ENCODE measurements around the gene OR6V1.
"Not testable (repeated sequence)": the region's sequence is repeated elsewhere in the genome, so short reads cannot be mapped to it uniquely, and the experiment has no call there.

Gene OR6V1

GRCh38 chr7:143068446-143068845 is 16.3 kb downstream of the OR6V1 start:
- DNase-seq (ENCODE audit: extremely low spot score) = no peak
- TF ChIP-seq PKNOX1 (IDR thresholded peaks at IDR 0.05) = no peak
- TF ChIP-seq BHLHE40 (IDR thresholded peaks at IDR 0.05; ENCODE audit: borderline replicate concordance) = no peak
- TF ChIP-seq SP1 (IDR thresholded peaks at IDR 0.05) = no peak
- TF ChIP-seq HDGF (IDR thresholded peaks at IDR 0.05; ENCODE audit: borderline replicate concordance) = no peak
- no peak for TF ChIP-seq CTBP1 (IDR thresholded peaks at IDR 0.05; ENCODE audit: borderline replicate concordance)
- no peak for TF ChIP-seq ZNF384 (IDR thresholded peaks at IDR 0.05)
- no peak for TF ChIP-seq ARNT (IDR thresholded peaks at IDR 0.05)
- TF ChIP-seq L3MBTL2 (conservative IDR thresholded peaks at IDR 0.05) = no peak
- TF ChIP-seq FOXA1 (IDR thresholded peaks at IDR 0.05) = no peak
- no peak for TF ChIP-seq FOXM1 (IDR thresholded peaks at IDR 0.05; ENCODE audit: borderline replicate concordance)
- no peak for TF ChIP-seq NFRKB (IDR thresholded peaks at IDR 0.05)
- no peak for TF ChIP-seq TARDBP (IDR thresholded peaks at IDR 0.05)
- CTCF ChIA-PET = interaction anchor here (0.6 kb wide), 1 partner anchor 31 kb away, joined by 3 read pairs; no protein-coding TSS in a partner anchor
- POLR2A ChIA-PET = no interaction called here

DNA sequence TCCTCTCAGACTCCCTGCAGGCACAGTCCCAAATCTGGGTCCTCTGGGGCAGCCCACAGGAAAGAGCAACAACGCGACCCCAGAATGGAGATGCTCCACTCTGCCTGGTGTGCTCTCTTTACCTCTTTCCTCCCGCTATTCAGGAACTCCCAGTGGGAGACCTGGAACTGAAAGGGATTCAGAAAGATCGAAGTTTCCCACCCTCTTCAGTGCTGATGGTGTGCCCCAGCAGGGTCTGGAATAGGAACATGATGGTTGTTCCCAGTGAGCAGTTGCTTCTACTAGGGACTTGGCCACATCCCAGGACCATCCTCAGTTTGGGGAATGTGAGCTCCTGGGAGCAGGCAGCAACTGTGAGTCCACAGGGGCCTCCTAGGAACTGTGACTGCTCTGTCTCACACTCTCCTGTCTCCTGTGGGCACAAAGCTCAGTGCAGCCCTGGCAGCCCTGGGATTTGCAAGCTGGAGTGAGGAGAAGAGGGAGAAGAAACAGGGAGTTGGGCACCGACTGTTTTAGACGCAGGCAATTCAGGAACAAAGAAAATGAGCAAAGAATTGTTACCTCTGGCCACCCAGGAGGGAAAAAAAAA is 17.9 kb downstream of the OR6V1 start:
- TF ChIP-seq CTBP1 (IDR thresholded peaks at IDR 0.05; ENCODE audit: borderline replicate concordance) (no peak), HDGF (IDR thresholded peaks at IDR 0.05; ENCODE audit: borderline replicate concordance) (no peak), LEF1 (IDR thresholded peaks at IDR 0.05; ENCODE audit: borderline replicate concordance) (no peak), TARDBP (IDR thresholded peaks at IDR 0.05) (no peak), SP1 (IDR thresholded peaks at IDR 0.05) (no peak), NFRKB (IDR thresholded peaks at IDR 0.05) (no peak), FOXM1 (IDR thresholded peaks at IDR 0.05; ENCODE audit: borderline replicate concordance) (no peak), FOXA1 (IDR thresholded peaks at IDR 0.05) (no peak), ELF4 (IDR thresholded peaks at IDR 0.05) (no peak), FOXK2 (IDR thresholded peaks at IDR 0.05) (no peak), ARNT (IDR thresholded peaks at IDR 0.05) (no peak), SUZ12 (IDR thresholded peaks at IDR 0.05) (no peak)
- ChIA-PET CTCF (no interaction called here), POLR2A (no interaction called here)
- no peak for DNase-seq (ENCODE audit: extremely low spot score)

DNA sequence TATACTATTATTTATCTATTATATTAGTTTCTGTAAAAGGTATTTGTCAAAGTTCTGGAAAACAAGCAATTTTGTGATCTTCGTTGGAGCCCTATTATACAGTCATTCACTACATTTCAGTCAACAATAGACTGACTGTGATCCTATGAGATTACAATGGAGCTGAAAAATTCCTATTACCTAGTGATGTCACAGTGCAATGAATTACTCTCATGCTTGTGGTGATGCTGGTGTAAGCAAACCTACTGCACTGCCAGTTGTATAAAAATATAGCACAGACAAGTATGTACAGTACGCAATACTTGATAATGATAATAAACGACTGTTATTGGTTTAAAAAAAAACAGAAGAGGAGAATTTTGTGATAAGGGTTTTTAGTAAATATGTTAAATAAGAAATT is 21.4 kb downstream of the OR6V1 start:
- DNase-seq (ENCODE audit: extremely low spot score) = no peak
- POLR2A ChIA-PET = no interaction called here
- TF ChIP-seq TARDBP (IDR thresholded peaks at IDR 0.05) (no peak), FOXM1 (IDR thresholded peaks at IDR 0.05; ENCODE audit: borderline replicate concordance) (no peak), SUZ12 (IDR thresholded peaks at IDR 0.05) (no peak), BHLHE40 (IDR thresholded peaks at IDR 0.05; ENCODE audit: borderline replicate concordance) (no peak), FOXA1 (IDR thresholded peaks at IDR 0.05) (no peak), L3MBTL2 (conservative IDR thresholded peaks at IDR 0.05) (no peak), PKNOX1 (IDR thresholded peaks at IDR 0.05) (no peak), FOXK2 (IDR thresholded peaks at IDR 0.05) (no peak), HDGF (IDR thresholded peaks at IDR 0.05; ENCODE audit: borderline replicate concordance) (no peak), NFRKB (IDR thresholded peaks at IDR 0.05) (no peak), ARNT (IDR thresholded peaks at IDR 0.05) (no peak), ZNF384 (IDR thresholded peaks at IDR 0.05) (no peak), ELF4 (IDR thresholded peaks at IDR 0.05) (no peak), CTBP1 (IDR thresholded peaks at IDR 0.05; ENCODE audit: borderline replicate concordance) (no peak), SP1 (IDR thresholded peaks at IDR 0.05) (no peak), LEF1 (IDR thresholded peaks at IDR 0.05; ENCODE audit: borderline replicate concordance) (no peak)
- CTCF ChIA-PET = no interaction called here

GRCh38 chr7:143074141-143074540 is 22.0 kb downstream of the OR6V1 start:
- ChIA-PET CTCF (no interaction called here), POLR2A (no interaction called here)
- DNase-seq (ENCODE audit: extremely low spot score) = no peak
- TF ChIP-seq PKNOX1 (IDR thresholded peaks at IDR 0.05) (no peak), FOXK2 (IDR thresholded peaks at IDR 0.05) (no peak)

- TF ChIP-seq SUZ12 (IDR thresholded peaks at IDR 0.05) (no peak), CTBP1 (IDR thresholded peaks at IDR 0.05; ENCODE audit: borderline replicate concordance) (no peak), BHLHE40 (IDR thresholded peaks at IDR 0.05; ENCODE audit: borderline replicate concordance) (no peak), L3MBTL2 (conservative IDR thresholded peaks at IDR 0.05) (no peak), LEF1 (IDR thresholded peaks at IDR 0.05; ENCODE audit: borderline replicate concordance) (no peak), HDGF (IDR thresholded peaks at IDR 0.05; ENCODE audit: borderline replicate concordance) (no peak), FOXK2 (IDR thresholded peaks at IDR 0.05) (no peak), SP1 (IDR thresholded peaks at IDR 0.05) (no peak), FOXA1 (IDR thresholded peaks at IDR 0.05) (no peak), NFRKB (IDR thresholded peaks at IDR 0.05) (no peak)
- CTCF ChIA-PET = no interaction called here
- no peak for DNase-seq (ENCODE audit: extremely low spot score)
- POLR2A ChIA-PET = no interaction called here
Observed at GRCh38 chr7:143085109-143085508, 33.0 kb downstream of the OR6V1 start.

DNA sequence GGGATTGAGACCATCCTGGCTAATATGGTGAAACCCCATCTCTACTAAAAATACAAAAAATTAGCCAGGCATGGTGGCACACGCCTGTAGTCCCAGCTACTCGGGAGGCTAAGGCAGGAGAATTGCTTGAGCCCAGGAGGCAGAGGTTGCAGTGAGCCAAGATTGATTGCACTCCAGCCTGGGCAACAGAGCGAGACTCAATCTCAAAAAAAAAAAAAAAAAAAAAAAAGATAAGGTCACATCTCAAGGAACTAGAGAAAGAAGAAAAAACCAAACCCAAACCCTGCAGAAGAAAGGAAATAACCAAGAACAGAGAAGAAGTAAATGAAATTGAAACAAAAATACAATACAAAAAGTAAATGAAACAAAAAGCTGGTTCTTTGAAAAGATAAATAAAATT is 33.5 kb downstream of the OR6V1 start:
- POLR2A ChIA-PET; CTCF ChIA-PET; DNase-seq (ENCODE audit: extremely low spot score): not testable (repeated sequence)

DNA sequence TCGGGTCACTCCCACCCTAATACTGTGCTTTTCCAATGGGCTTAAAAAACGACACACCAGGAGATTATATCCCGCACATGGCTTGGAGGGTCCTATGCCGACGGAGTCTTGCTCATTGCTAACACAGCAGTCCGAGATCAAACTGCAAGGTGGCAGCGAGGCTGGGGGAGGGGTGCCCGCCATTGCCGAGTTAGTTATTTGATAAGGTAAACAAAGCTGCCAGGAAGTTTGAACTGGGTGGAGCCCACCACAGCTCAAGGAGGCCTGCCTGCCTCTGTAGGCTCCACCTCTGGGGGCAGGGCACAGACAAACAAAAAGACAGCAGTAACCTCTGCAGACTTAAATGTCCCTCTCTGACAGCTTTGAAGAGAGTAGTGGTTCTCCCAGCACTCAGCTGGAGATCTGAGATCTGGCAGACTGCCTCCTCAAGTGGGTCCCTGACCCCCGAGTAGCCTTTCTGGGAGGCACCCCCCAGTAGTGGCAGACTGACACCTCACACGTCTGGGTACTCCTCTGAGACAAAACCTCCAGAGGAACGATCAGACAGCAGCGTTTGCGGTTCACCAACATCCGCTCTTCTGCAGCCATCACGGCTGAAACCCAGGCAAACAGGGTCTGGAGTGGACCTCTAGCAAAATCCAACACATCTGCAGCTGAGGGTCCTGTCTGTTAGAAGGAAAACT is 36.5 kb downstream of the OR6V1 start:
- POLR2A ChIA-PET; DNase-seq (ENCODE audit: extremely low spot score); CTCF ChIA-PET: not testable (repeated sequence)

Measured in HEK293T (cell line).